Measurements from ENCODE around the gene PRRG2. TPM values are rescaled to one million over a fixed set of nuclear protein-coding genes. Genes with fewer than 3 reads are reported as not detected.
A peak's percentile ranks its signal among the peaks of the same experiment; 100 is the strongest.

The PRRG2 gene
- total and polyA plus RNA-seq, 7 donors: 0.71 to 18.9 (median 12.7) TPM; not detected in 3

- Histone ChIP-seq H3K27ac (no peak overlapping the region), H3K27me3 (no peaks in the 10 kb centered on the region), H3K4me3 (no peak overlapping the region), H3K9me3 (no peaks in the 10 kb centered on the region), H3K4me1 (peaks cover 0 to 17% (median 9%) of the 10 kb centered on the region in 4 donors), H3K36me3 (peaks cover 0 to 27% (median 10%) of the 10 kb centered on the region in 4 donors)
- DNase-seq: no peak
- intact Hi-C loops (cut with DNase I): no loop called here
- TF ChIP-seq EP300 (IDR thresholded peaks at IDR 0.05) (no peak), POLR2A (IDR thresholded peaks at IDR 0.05) (no peak), POLR2AphosphoS5 (IDR thresholded peaks at IDR 0.05) (no peak), CTCF (IDR thresholded peaks at IDR 0.05) (no peak)
- 88 to 89% methylated on average over 3 of the region's 3 CpGs for WGBS, 2 donors
Observed at GRCh38 chr19:49573425-49573824, 7.7 kb upstream of the PRRG2 start.

- 84% methylated on average over 2 of the region's 2 CpGs for WGBS, 2 donors
- Histone ChIP-seq H3K36me3 (peaks cover 0 to 27% (median 10%) of the 10 kb centered on the region in 4 donors), H3K9me3 (no peaks in the 10 kb centered on the region), H3K4me1 (peaks cover 0 to 25% (median 12%) of the 10 kb centered on the region in 4 donors), H3K27ac (no peak overlapping the region), H3K4me3 (no peak overlapping the region), H3K27me3 (no peaks in the 10 kb centered on the region)
- DNase-seq: no peak
- no peak for TF ChIP-seq POLR2A (IDR thresholded peaks at IDR 0.05)
- no peak for TF ChIP-seq CTCF (IDR thresholded peaks at IDR 0.05)
- TF ChIP-seq EP300 (IDR thresholded peaks at IDR 0.05): no peak
- no peak for TF ChIP-seq POLR2AphosphoS5 (IDR thresholded peaks at IDR 0.05)
- intact Hi-C loops (cut with DNase I): no loop called here
Observed at GRCh38 chr19:49574206-49574755, 6.8 kb upstream of the PRRG2 start.

GRCh38 chr19:49579193-49579592, 1.9 kb upstream of the PRRG2 start:
- TF ChIP-seq CTCF (IDR thresholded peaks at IDR 0.05) (no peak), EP300 (IDR thresholded peaks at IDR 0.05) (no peak), POLR2AphosphoS5 (IDR thresholded peaks at IDR 0.05) (no peak), POLR2A (IDR thresholded peaks at IDR 0.05) (no peak)
- intact Hi-C loops (cut with DNase I): no loop called here
- 57 to 82% methylated on average over 4 of the region's 4 CpGs for WGBS, 2 donors
- Histone ChIP-seq H3K4me1 (peaks cover 0 to 22% (median 16%) of the 10 kb centered on the region in 4 donors), H3K36me3 (peaks cover 0 to 21% (median 9%) of the 10 kb centered on the region in 4 donors), H3K27me3 (no peaks in the 10 kb centered on the region), H3K9me3 (no peaks in the 10 kb centered on the region), H3K4me3 (peak overlapping the region in 1 of 4 donors; percentile 69), H3K27ac (no peak overlapping the region)
- DNase-seq: no peak

GRCh38 chr19:49579947-49580263, 1.2 kb upstream of the PRRG2 start:
- Histone ChIP-seq H3K4me3 (peak overlapping the region; percentile 51 to 69 (median 58)), H3K27me3 (no peaks in the 10 kb centered on the region), H3K4me1 (peaks cover 0 to 22% (median 16%) of the 10 kb centered on the region in 4 donors), H3K9me3 (no peaks in the 10 kb centered on the region), H3K36me3 (peaks cover 0 to 16% (median 7%) of the 10 kb centered on the region in 4 donors), H3K27ac (peak overlapping the region; percentile 78 to 83 (median 79))
- no peak for DNase-seq
- intact Hi-C loops (cut with DNase I): no loop called here
- WGBS, 2 donors: 1 to 2% methylated on average over 8 of the region's 8 CpGs
- TF ChIP-seq CTCF (IDR thresholded peaks at IDR 0.05) (no peak), POLR2A (IDR thresholded peaks at IDR 0.05) (no peak), EP300 (IDR thresholded peaks at IDR 0.05) (no peak), POLR2AphosphoS5 (IDR thresholded peaks at IDR 0.05) (no peak)

Data from sigmoid colon (tissue), 7 donors.